LNCaP clone FGC (cell line): ENCODE data around the gene KIAA0930.

Experiments used
- DNase-seq: peaks from one replicate; pipeline ENCODE4 v3.0.0-alpha.2; 2011; ENCODE audit warnings: low read depth
- H3K4me3 ChIP-seq: 2 replicates; pipeline ENCODE4 v1.5.1; 2011; ENCODE audit warnings: mild to moderate bottlenecking, low read depth, low read length, control low read depth
- CTCF ChIP-seq: IDR thresholded peaks from 2 replicates; pipeline ENCODE4 v1.5.1; 2012; ENCODE audit warnings: mild to moderate bottlenecking; ENCODE audit not compliant: control insufficient read depth, insufficient read depth; ENCODE audit errors: extremely low read depth

KIAA0930 gene

GRCh38 chr22:45233827-45234226 is 6.9 kb downstream of the KIAA0930 start:
- H3K4me3 ChIP-seq: no peak overlapping the region
- DNase-seq: no peak
- no peak for TF ChIP-seq CTCF

DNA sequence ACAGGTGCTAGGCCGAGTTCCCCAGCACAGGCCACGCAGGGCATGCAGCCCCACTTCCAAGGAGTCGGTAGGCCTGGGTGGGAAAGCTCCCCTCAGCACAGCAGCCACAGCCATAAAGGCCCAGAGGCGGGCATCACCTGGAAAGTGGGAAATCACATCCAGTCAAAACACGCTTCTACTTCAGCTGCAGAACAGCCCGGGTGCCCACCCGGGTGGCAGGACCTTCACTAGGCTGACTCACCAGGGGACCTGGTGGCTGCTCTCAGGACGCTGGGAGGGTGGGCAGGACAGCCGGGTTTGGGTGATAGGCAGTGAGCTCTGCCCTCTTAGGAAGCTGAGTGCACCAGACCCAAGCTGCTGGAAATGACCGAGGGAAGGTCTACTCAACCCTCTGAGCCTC is 7.3 kb downstream of the KIAA0930 start:
- no peak for DNase-seq
- H3K4me3 ChIP-seq: no peak overlapping the region
- no peak for TF ChIP-seq CTCF

- DNase-seq: no peak
- TF ChIP-seq CTCF: no peak
- H3K4me3 ChIP-seq: no peak overlapping the region
Observed at GRCh38 chr22:45231293-45231692, 9.4 kb downstream of the KIAA0930 start.

DNA sequence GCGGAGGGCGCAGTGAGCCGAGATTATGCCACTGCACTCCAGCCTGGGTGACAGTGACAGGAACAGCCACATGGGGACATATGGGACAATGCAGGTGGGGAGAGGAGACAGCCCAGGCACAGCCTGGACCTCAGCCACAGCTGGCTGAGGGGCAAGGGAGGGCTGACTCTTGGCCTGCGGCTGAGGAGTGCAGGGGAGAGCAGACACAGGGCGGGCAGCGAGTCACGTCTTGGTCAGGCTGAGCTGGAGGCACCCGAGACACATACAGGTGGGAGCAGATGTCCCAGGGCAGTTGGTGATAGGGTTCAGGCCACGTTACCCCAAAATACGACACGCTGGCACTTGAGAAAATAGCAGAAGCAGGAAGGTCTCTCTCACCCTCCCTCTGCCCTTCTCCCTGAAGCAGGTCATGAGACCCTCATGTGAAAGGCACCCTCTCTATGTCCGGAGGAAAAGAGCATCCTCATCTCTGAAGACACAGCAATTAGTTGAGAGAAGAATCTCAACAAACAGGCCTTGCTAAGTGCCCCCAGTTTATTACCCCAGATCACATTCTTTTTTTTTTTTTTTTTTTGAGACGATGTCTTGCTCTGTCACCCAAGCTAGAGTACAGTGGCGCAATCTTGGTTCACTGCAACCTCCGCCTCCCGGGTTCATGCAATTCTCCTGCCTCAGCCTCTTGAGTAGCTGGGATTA is 10.5 kb downstream of the KIAA0930 start:
- no peak overlapping the region for H3K4me3 ChIP-seq
- no peak for TF ChIP-seq CTCF

GRCh38 chr22:45229181-45229580 is 11.5 kb downstream of the KIAA0930 start:
- DNase-seq: no peak
- H3K4me3 ChIP-seq: no peak overlapping the region
- no peak for TF ChIP-seq CTCF

More for the DNA sequence above, 10.5 kb downstream of the KIAA0930 start:
- no peak for DNase-seq

GRCh38 chr22:45228401-45228754 is 12.3 kb downstream of the KIAA0930 start:
- no peak for TF ChIP-seq CTCF
- no peak for DNase-seq
- H3K4me3 ChIP-seq: no peak overlapping the region

DNA sequence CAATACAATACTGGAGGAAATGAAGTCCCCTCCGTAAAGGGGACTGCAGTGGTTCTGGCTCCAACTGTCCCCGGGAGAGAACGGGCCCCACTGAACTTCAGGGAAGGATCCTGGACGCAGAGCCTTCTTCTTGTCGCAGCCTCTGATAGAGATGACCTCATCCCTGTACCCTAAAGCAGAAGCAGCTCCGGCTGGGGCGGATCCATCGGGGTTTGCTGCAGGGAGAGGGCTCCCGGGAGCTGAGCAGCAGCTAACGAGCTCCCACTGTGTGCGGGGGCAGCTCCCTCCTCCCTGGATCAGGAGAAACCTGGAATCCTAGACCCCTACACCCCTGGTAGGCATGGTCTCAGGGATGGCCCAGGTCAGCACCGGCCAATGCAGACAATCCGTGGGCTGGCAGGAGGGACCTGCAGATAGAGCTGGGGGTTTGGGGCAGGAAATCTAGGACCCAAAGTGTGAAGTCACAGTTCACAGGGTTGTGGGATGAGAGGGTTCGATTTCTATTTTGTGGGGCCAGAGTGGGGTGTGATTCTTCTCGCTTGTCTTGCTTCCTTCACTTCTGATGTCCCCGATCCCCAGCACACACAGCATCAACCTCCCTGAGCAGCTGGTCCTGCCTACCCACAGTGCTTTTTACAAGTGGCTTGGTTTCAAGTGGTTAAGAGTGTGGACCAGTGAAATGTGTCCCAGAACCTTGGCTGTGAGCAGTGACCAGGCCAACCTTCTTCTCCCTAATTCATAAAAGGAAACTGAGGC is 12.9 kb downstream of the KIAA0930 start:
- DNase-seq: no peak
- H3K4me3 ChIP-seq: no peak overlapping the region
- no peak for TF ChIP-seq CTCF
